Stomach (tissue), 9 donors: Measurements from ENCODE around the gene TTC28. TPM values are rescaled to one million over a fixed set of nuclear protein-coding genes. Genes with fewer than 3 reads are reported as not detected.

Experiments used
- DNase-seq, 2 donors: peaks; one replicate each; pipeline versions ENCODE4 v3.0.0 to v3.0.0-alpha.2; 2013 to 2019
- H3K27ac ChIP-seq, 5 donors: fragments of 200-600 bp in 4 of 5; sonication (generic) in 4 of 5; one replicate each; pipeline ENCODE4 v1.5.1; 2013 to 2019; ENCODE audit warnings: mild to moderate bottlenecking in 1 of 5, moderate library complexity in 1 of 5
- H3K27me3 ChIP-seq, 3 donors: fragments of 200-600 bp; sonication (generic); one replicate each; pipeline ENCODE4 v1.5.1; 2017 to 2019; ENCODE audit warnings: mixed run types in 1 of 3
- H3K36me3 ChIP-seq, 4 donors: fragments of 200-600 bp; sonication (generic); 1 replicate in 3 of 4; 2 replicates in 1 of 4; pipeline ENCODE4 v1.5.1; 2016 to 2019
- H3K4me1 ChIP-seq, 4 donors: fragments of 200-600 bp; sonication (generic); one replicate each; pipeline ENCODE4 v1.5.1; 2016 to 2019
- H3K4me3 ChIP-seq, 4 donors: fragments of 200-600 bp; sonication (generic) in 3 of 4; one replicate each; pipeline ENCODE4 v1.5.1; 2016 to 2019; ENCODE audit warnings: mild to moderate bottlenecking in 1 of 4
- H3K9me3 ChIP-seq, 4 donors: fragments of 200-600 bp; sonication (generic); one replicate each; pipeline ENCODE4 v1.5.1; 2016 to 2019
- EP300 ChIP-seq: sonication (generic); formaldehyde crosslinking; IDR thresholded peaks from one replicate; pipeline ENCODE4 v1.6.1; 2017; ENCODE audit warnings: antibody characterized with exemption
- POLR2A ChIP-seq, 4 donors: fragments of 450-650 bp; IDR thresholded peaks; one replicate each; pipeline ENCODE4 v1.6.1; 2016; ENCODE audit warnings: antibody characterized with exemption in 4 of 4, control low read depth in 2 of 4, mild to moderate bottlenecking in 1 of 4, moderate library complexity in 1 of 4
- POLR2AphosphoS5 ChIP-seq, 3 donors: sonication (generic); formaldehyde crosslinking; IDR thresholded peaks; one replicate each; pipeline ENCODE4 v1.6.1; 2016; ENCODE audit warnings: antibody characterized with exemption in 3 of 3
- WGBS, 5 donors: extraction: QIAGEN DNeasy Blood & Tissue Kit in 3 of 5; methylation state at CpG; one replicate each; pipeline versions ENCODE4 v1.1.5 to v1.1.7; 2013 to 2018; 5-methylcytosine and 5-hydroxymethylcytosine counted together
- intact Hi-C: fragments of 100-400 bp; cut with DNase I; formaldehyde crosslinking; loops from one replicate; pipeline ENCODE4 v1.15.1; 2023; ENCODE audit warnings: low total_unique reads
- polyA plus RNA-seq, 3 donors: library from polyadenylated mRNA; stranded (reverse); fragments of 200-250 nt; gene quantifications; one replicate each; pipeline ENCODE4 v1.2.3, GENCODE V29; 2013
- total RNA-seq, 5 donors: library from RNA; depleted of rRNA; stranded (reverse); fragments of >200 nt; gene quantifications; one replicate each; pipeline versions ENCODE4 v1.1.0 to v1.2.3, GENCODE V29; 2014 to 2016
- TF ChIP-seq, protein P1 (sequence below), 7 experiments: fragments of 450-650 bp in 4 of 7; fragments of 200-600 bp in 3 of 7; sonication (generic) in 3 of 7; IDR thresholded peaks; one replicate each; pipeline ENCODE4 v1.5.1; 2016 to 2019; ENCODE audit warnings: antibody characterized with exemption in 7 of 7, control low read depth in 2 of 7, mild to moderate bottlenecking in 1 of 7
- donor health status: healthy with polysubstance abuse.
- donor health status: Bipolar disorder and iron deficiency.
- donor health status: healthy.

The TTC28 gene
- total and polyA plus RNA-seq, 8 donors = 1.7 to 53.4 (median 24.6) TPM

DNA sequence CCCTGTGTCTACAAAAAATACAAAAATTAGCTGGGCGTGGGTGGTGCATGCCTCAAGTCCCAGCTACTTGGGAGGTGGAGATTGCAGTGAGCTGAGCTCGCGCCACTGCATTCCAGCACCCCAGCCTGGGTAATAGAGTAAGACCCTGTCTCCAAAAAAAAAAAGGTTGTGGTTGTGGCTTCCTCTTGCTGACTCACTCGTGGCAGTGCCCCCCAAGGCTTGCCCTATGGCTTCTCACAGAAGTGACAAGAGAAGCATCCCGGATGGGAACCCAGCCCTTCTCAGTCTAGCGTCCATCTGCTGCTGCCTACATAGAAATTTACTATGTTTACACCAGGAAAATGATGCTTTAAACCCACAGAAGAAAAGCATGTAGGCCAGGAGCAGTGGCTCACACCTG is 692.1 kb downstream of the TTC28 start:
- Histone ChIP-seq H3K4me1 (peaks cover 0 to 14% (median 7%) of the 10 kb centered on the region in 4 donors), H3K4me3 (no peak overlapping the region), H3K9me3 (no peaks in the 10 kb centered on the region), H3K27ac (no peak overlapping the region), H3K36me3 (peaks cover 6 to 89% (median 71%) of the 10 kb centered on the region in 4 donors), H3K27me3 (no peaks in the 10 kb centered on the region)
- DNase-seq = peak in 1 of 2 donors; percentile 22
- TF ChIP-seq EP300 = no peak
- no peak for TF ChIP-seq POLR2AphosphoS5 (IDR thresholded peaks at IDR 0.05)
- TF ChIP-seq, protein P1, sequence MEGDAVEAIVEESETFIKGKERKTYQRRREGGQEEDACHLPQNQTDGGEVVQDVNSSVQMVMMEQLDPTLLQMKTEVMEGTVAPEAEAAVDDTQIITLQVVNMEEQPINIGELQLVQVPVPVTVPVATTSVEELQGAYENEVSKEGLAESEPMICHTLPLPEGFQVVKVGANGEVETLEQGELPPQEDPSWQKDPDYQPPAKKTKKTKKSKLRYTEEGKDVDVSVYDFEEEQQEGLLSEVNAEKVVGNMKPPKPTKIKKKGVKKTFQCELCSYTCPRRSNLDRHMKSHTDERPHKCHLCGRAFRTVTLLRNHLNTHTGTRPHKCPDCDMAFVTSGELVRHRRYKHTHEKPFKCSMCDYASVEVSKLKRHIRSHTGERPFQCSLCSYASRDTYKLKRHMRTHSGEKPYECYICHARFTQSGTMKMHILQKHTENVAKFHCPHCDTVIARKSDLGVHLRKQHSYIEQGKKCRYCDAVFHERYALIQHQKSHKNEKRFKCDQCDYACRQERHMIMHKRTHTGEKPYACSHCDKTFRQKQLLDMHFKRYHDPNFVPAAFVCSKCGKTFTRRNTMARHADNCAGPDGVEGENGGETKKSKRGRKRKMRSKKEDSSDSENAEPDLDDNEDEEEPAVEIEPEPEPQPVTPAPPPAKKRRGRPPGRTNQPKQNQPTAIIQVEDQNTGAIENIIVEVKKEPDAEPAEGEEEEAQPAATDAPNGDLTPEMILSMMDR (IDR thresholded peaks at IDR 0.05) = no peak
- no peak for TF ChIP-seq POLR2A (IDR thresholded peaks at IDR 0.05)
- WGBS, 5 donors = 68 to 84% (median 72%) methylated on average over 6 of the region's 6 CpGs
- intact Hi-C loops = no loop called here

DNA sequence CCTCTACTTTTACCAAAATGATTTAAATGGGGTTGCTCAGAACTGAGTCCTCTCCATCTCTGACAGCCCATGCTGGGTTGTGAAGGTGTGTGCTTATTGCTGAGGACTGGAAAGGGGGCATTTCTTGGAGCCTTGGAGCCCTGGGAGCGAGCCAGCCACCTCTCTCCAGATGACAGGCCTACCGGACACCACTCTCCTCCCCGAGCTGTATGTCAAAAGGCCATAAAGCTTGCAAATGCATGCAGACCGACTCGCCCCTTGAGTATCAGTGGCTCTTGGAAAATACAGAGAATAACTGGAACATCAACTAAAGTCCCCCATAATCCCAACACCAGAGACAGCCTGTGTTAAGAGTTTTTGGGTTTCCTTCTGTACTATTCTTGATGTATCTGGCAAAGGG is 692.7 kb downstream of the TTC28 start:
- 86 to 96% (median 94%) methylated on average over 5 of the region's 5 CpGs for WGBS, 5 donors
- Histone ChIP-seq H3K27me3 (no peaks in the 10 kb centered on the region), H3K27ac (no peak overlapping the region), H3K4me1 (peaks cover 0 to 14% (median 7%) of the 10 kb centered on the region in 4 donors), H3K4me3 (no peak overlapping the region), H3K9me3 (no peaks in the 10 kb centered on the region), H3K36me3 (peaks cover 9 to 89% (median 71%) of the 10 kb centered on the region in 4 donors)
- peak in 1 of 2 donors; percentile 13 for DNase-seq
- intact Hi-C loops = no loop called here
- TF ChIP-seq EP300 (no peak), POLR2A (IDR thresholded peaks at IDR 0.05) (no peak), POLR2AphosphoS5 (IDR thresholded peaks at IDR 0.05) (no peak)
- TF ChIP-seq, protein P1 (IDR thresholded peaks at IDR 0.05) = no peak

DNA sequence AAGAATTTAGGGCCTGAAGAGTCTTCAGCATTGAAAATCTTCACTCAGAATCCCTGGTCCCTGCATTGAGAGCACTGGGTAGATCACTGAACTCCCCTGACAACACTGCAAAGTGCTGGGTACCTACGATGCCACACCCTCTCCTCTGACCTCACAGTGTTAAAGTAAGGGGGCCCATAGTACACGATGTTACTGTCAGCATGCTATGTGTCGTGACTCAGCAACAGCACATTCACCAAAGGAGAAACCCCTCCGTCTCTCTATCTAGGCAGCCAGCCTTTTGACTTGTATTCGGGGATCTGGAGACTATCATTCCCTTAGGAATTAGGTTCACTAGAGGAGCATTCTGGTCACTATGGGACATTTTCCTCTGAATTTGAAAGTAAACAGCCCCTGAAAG is 693.2 kb downstream of the TTC28 start:
- peaks cover 14 to 88% (median 72%) of the 10 kb centered on the region in 4 donors for H3K36me3 ChIP-seq
- H3K27ac ChIP-seq = no peak overlapping the region
- TF ChIP-seq POLR2AphosphoS5 (IDR thresholded peaks at IDR 0.05) (no peak), EP300 (no peak), POLR2A (IDR thresholded peaks at IDR 0.05) (no peak)
- TF ChIP-seq, protein P1 (IDR thresholded peaks at IDR 0.05) = no peak
- H3K9me3 ChIP-seq = no peaks in the 10 kb centered on the region
- WGBS, 5 donors = 75 to 89% (median 84%) methylated on average over 5 of the region's 5 CpGs
- no peak overlapping the region for H3K4me3 ChIP-seq
- H3K27me3 ChIP-seq = no peaks in the 10 kb centered on the region
- intact Hi-C loops = no loop called here
- DNase-seq = no peak
- peaks cover 0 to 12% (median 6%) of the 10 kb centered on the region in 4 donors for H3K4me1 ChIP-seq

DNA sequence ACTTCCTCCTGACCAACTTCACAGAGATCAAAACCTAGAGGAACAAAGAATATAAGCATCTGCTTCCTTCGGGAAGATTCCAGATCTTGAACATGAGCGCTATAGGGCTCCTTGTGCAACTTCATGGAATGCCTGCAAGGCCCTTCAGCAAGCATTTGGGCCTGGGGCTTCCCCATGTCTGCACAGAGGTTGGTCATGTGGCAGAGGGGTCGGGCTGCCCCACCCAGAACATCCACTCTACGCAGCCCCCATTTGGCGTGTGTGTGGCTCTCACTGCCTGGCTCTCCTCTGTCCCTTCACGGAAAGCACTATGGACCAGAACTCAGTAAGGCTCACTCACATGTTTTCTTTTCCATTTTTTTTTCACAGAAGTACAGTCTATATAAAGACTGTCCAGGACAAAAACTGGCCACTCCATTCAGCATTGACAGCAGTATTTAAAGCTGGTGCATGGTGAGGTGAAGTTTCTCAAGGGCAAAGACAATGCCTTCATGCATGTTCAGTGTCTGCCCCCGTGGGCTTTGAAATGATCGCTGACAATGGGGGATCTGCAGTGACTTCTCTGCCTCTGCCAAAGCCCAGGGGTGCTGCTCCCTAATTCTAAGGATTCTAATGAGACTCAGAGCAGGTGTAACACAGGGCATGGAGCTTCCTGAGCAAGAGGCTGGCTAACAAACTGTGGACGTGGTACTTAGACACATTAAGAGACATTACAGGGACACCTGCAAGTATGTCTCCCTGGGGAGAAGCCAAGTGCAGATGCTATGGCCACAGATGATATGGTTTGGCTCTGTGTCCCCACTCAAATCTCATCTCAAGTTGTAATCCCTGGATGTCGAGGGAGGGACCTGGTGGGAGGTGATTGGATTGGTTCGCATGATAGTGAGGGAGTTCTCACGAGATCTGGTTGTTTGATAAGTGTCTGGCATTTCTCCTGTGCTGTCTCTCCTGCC is 694.0 kb downstream of the TTC28 start:
- H3K4me1 ChIP-seq = peaks cover 0 to 4% (median 2%) of the 10 kb centered on the region in 4 donors
- 85 to 94% (median 89%) methylated on average over 12 of the region's 12 CpGs for WGBS, 5 donors
- TF ChIP-seq EP300 (no peak), POLR2A (IDR thresholded peaks at IDR 0.05) (no peak), POLR2AphosphoS5 (IDR thresholded peaks at IDR 0.05) (no peak)
- TF ChIP-seq, protein P1 (IDR thresholded peaks at IDR 0.05) = no peak
- intact Hi-C loops = no loop called here
- no peak overlapping the region for H3K4me3 ChIP-seq
- H3K27me3 ChIP-seq = no peaks in the 10 kb centered on the region
- H3K36me3 ChIP-seq = peaks cover 14 to 83% (median 74%) of the 10 kb centered on the region in 4 donors
- H3K9me3 ChIP-seq = no peaks in the 10 kb centered on the region
- DNase-seq = peak in 1 of 2 donors; percentile 21
- no peak overlapping the region for H3K27ac ChIP-seq
